Measurements from ENCODE around the gene ZIC2. TPM values are rescaled to one million over a fixed set of nuclear protein-coding genes. Genes with fewer than 3 reads are reported as not detected.

ZIC2 gene
- total RNA-seq, 3 donors from 2014 or later (not counting 1 experiment from before 2014, with no cell fraction given) = not detected

- TF ChIP-seq CTCF (IDR thresholded peaks at IDR 0.05) = no peak
- Mint-ChIP-seq H3K27ac (no peak overlapping the region), H3K4me1 (peaks cover 10 to 21% of the 10 kb centered on the region in 2 donors), H3K27me3 (ENCODE audit: low read depth in 2 of 2) (peaks cover 58 to 75% of the 10 kb centered on the region in 2 donors), H3K36me3 (no peaks in the 10 kb centered on the region), H3K9me3 (no peaks in the 10 kb centered on the region), H3K4me3 (no peak overlapping the region)
- H3K27me3 ChIP-seq (ENCODE audit: control insufficient read depth, insufficient read depth, low read length) = peaks cover 62% of the 10 kb centered on the region
- intact Hi-C loops (cut with micrococcal nuclease) = no loop called here
- no peak for ATAC-seq
- H3K4me3 ChIP-seq (ENCODE audit: low read length) = no peak overlapping the region
- no peak overlapping the region for H3K27ac ChIP-seq (ENCODE audit: low read length)
- no peaks in the 10 kb centered on the region for H3K36me3 ChIP-seq (ENCODE audit: control insufficient read depth, insufficient read depth, low read length)
- DNase-seq = peak in 1 of 2 donors; percentile 25
- H3K4me1 ChIP-seq (ENCODE audit: control insufficient read depth, insufficient read depth, low read length) = peaks cover 32% of the 10 kb centered on the region
- 5% methylated on average over 56 of the region's 57 CpGs for WGBS (ENCODE audit: insufficient coverage)
- H3K9me3 ChIP-seq (ENCODE audit: control insufficient read depth, insufficient read depth, low read length) = no peaks in the 10 kb centered on the region
These were observed 25.7 kb upstream of the ZIC2 start for GRCh38 chr13:99955747-99956472.

GRCh38 chr13:99956473-99957349 is 24.9 kb upstream of the ZIC2 start:
- peak overlapping the region; percentile 35 for H3K4me3 Mint-ChIP-seq
- no peak overlapping the region for H3K4me3 ChIP-seq (ENCODE audit: low read length)

GRCh38 chr13:99958406-99959126 is 23.0 kb upstream of the ZIC2 start:
- H3K9me3 Mint-ChIP-seq = no peaks in the 10 kb centered on the region
- peak overlapping the region; percentile 55 for H3K4me3 Mint-ChIP-seq
- no peak overlapping the region for H3K4me3 ChIP-seq (ENCODE audit: low read length)
- peaks cover 69% of the 10 kb centered on the region for H3K27me3 ChIP-seq (ENCODE audit: control insufficient read depth, insufficient read depth, low read length)
- H3K36me3 ChIP-seq (ENCODE audit: control insufficient read depth, insufficient read depth, low read length) = no peaks in the 10 kb centered on the region
- no peak for DNase-seq
- no peak for TF ChIP-seq CTCF (IDR thresholded peaks at IDR 0.05)
- peaks cover 10 to 21% of the 10 kb centered on the region in 2 donors for H3K4me1 Mint-ChIP-seq
- peaks cover 63 to 72% of the 10 kb centered on the region in 2 donors for H3K27me3 Mint-ChIP-seq (ENCODE audit: low read depth in 2 of 2)
- ATAC-seq = no peak
- no peaks in the 10 kb centered on the region for H3K36me3 Mint-ChIP-seq
- no peaks in the 10 kb centered on the region for H3K9me3 ChIP-seq (ENCODE audit: control insufficient read depth, insufficient read depth, low read length)
- H3K27ac ChIP-seq (ENCODE audit: low read length) = no peak overlapping the region
- intact Hi-C loops (cut with micrococcal nuclease) = no loop called here
- 18% methylated on average over 35 of the region's 35 CpGs for WGBS (ENCODE audit: insufficient coverage)
- H3K4me1 ChIP-seq (ENCODE audit: control insufficient read depth, insufficient read depth, low read length) = peaks cover 32% of the 10 kb centered on the region
- no peak overlapping the region for H3K27ac Mint-ChIP-seq

More at GRCh38 chr13:99956473-99957349, 24.9 kb upstream of the ZIC2 start:
- Histone ChIP-seq H3K27me3 (ENCODE audit: control insufficient read depth, insufficient read depth, low read length) (peaks cover 63% of the 10 kb centered on the region), H3K9me3 (ENCODE audit: control insufficient read depth, insufficient read depth, low read length) (no peaks in the 10 kb centered on the region), H3K36me3 (ENCODE audit: control insufficient read depth, insufficient read depth, low read length) (no peaks in the 10 kb centered on the region), H3K27ac (ENCODE audit: low read length) (no peak overlapping the region), H3K4me1 (ENCODE audit: control insufficient read depth, insufficient read depth, low read length) (peaks cover 32% of the 10 kb centered on the region)
- Mint-ChIP-seq H3K27ac (no peak overlapping the region), H3K36me3 (no peaks in the 10 kb centered on the region), H3K4me1 (peaks cover 10 to 21% of the 10 kb centered on the region in 2 donors), H3K9me3 (no peaks in the 10 kb centered on the region), H3K27me3 (ENCODE audit: low read depth in 2 of 2) (peaks cover 60 to 76% of the 10 kb centered on the region in 2 donors)
- WGBS (ENCODE audit: insufficient coverage) = 2% methylated on average over 68 of the region's 68 CpGs
- intact Hi-C loops (cut with micrococcal nuclease) = no loop called here
- TF ChIP-seq CTCF (IDR thresholded peaks at IDR 0.05) = no peak
- no peak for ATAC-seq
- peak in 1 of 2 donors; percentile 28 for DNase-seq

Measured in natural killer cell (primary cell).